ENCODE results near the gene ANKRD6. TPM values are rescaled to one million over a fixed set of nuclear protein-coding genes. Genes with fewer than 3 reads are reported as not detected.

ANKRD6 gene
- total RNA-seq, 1 donor from 2014 or later, result 13.5 TPM

- H3K36me3 ChIP-seq (ENCODE audit: insufficient read depth, low read length), result no peaks in the 10 kb centered on the region
- Mint-ChIP-seq H3K4me3 (ENCODE audit: unreplicated experiment) (no peak overlapping the region), H3K9me3 (ENCODE audit: unreplicated experiment) (no peaks in the 10 kb centered on the region), H3K4me1 (ENCODE audit: low read depth, unreplicated experiment) (peaks cover 2% of the 10 kb centered on the region), H3K27me3 (ENCODE audit: low read depth, unreplicated experiment) (peaks cover 41% of the 10 kb centered on the region), H3K27ac (ENCODE audit: unreplicated experiment) (no peak overlapping the region), H3K36me3 (ENCODE audit: low read depth, unreplicated experiment) (no peaks in the 10 kb centered on the region)
- H2AFZ ChIP-seq (ENCODE audit: low read depth, low read length), result no peak overlapping the region
- no peak overlapping the region for H3K4me3 ChIP-seq (ENCODE audit: insufficient read depth, low read depth, low read length)
- H3K9me3 ChIP-seq (ENCODE audit: insufficient read depth, low read depth, low read length), result no peaks in the 10 kb centered on the region
- H3K27ac ChIP-seq (ENCODE audit: low read depth, low read length), result no peak overlapping the region
- H3K79me2 ChIP-seq (ENCODE audit: insufficient read depth, low read length), result no peaks in the 10 kb centered on the region
- TF ChIP-seq, protein P1, sequence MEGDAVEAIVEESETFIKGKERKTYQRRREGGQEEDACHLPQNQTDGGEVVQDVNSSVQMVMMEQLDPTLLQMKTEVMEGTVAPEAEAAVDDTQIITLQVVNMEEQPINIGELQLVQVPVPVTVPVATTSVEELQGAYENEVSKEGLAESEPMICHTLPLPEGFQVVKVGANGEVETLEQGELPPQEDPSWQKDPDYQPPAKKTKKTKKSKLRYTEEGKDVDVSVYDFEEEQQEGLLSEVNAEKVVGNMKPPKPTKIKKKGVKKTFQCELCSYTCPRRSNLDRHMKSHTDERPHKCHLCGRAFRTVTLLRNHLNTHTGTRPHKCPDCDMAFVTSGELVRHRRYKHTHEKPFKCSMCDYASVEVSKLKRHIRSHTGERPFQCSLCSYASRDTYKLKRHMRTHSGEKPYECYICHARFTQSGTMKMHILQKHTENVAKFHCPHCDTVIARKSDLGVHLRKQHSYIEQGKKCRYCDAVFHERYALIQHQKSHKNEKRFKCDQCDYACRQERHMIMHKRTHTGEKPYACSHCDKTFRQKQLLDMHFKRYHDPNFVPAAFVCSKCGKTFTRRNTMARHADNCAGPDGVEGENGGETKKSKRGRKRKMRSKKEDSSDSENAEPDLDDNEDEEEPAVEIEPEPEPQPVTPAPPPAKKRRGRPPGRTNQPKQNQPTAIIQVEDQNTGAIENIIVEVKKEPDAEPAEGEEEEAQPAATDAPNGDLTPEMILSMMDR (IDR thresholded peaks at IDR 0.05; ENCODE audit: insufficient read depth, low read depth, low read length), result no peak
- TF ChIP-seq EZH2 (IDR thresholded peaks at IDR 0.05; ENCODE audit: insufficient read depth, low read length), result no peak
- no peak overlapping the region for H3K4me2 ChIP-seq (ENCODE audit: low read length)
- H3K4me1 ChIP-seq (ENCODE audit: insufficient read depth, low read length), result peaks cover 16% of the 10 kb centered on the region
- no peak overlapping the region for H3K9ac ChIP-seq (ENCODE audit: low read length)
- no peak for FAIRE-seq
- no peaks in the 10 kb centered on the region for H4K20me1 ChIP-seq (ENCODE audit: insufficient read depth, low read length)
- peaks cover 31% of the 10 kb centered on the region for H3K27me3 ChIP-seq (ENCODE audit: insufficient read depth, low read length)
- no peak for DNase-seq (ENCODE audit: low read depth)
Measured at GRCh38 chr6:89409461-89410035, 23.4 kb upstream of the ANKRD6 start.

DNA sequence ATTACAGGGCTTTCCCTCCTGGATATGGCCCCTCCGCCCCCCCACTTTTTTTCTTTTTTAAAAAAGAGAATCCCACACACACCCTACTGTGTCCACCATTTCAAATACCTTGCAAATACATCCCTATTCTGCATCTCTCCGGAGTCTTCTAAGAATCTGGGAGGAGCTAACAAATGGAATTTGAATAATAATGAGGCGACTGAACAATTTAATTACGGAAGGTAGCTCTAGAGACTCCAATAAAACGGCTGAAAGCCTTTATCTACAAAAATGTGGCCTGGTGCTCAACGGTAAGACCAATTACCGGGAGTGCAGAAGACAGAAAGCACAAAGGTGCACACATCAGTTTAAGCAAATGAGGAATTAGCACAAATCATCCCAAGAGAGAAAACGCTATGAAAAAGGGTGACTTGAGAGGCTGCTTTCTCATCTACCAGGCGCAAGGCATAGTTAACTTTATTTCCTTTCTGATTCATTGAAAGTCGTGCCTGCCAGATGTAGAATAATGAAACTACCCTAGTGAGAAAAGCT lies 22.7 kb upstream of the ANKRD6 start:
- H3K27ac ChIP-seq (ENCODE audit: low read depth, low read length), result no peak overlapping the region
- H4K20me1 ChIP-seq (ENCODE audit: insufficient read depth, low read length), result no peaks in the 10 kb centered on the region
- peak overlapping the region; percentile 57 for H3K4me3 ChIP-seq (ENCODE audit: insufficient read depth, low read depth, low read length)
- H3K9ac ChIP-seq (ENCODE audit: low read length), result no peak overlapping the region
- H3K27me3 ChIP-seq (ENCODE audit: insufficient read depth, low read length), result peaks cover 31% of the 10 kb centered on the region
- H3K79me2 ChIP-seq (ENCODE audit: insufficient read depth, low read length), result no peaks in the 10 kb centered on the region
- FAIRE-seq (no peak), DNase-seq (ENCODE audit: low read depth) (no peak)
- peak overlapping the region; percentile 87 for H3K4me2 ChIP-seq (ENCODE audit: low read length)
- H3K9me3 ChIP-seq (ENCODE audit: insufficient read depth, low read depth, low read length), result no peaks in the 10 kb centered on the region
- H3K36me3 Mint-ChIP-seq (ENCODE audit: low read depth, unreplicated experiment), result no peaks in the 10 kb centered on the region
- peaks cover 46% of the 10 kb centered on the region for H3K27me3 Mint-ChIP-seq (ENCODE audit: low read depth, unreplicated experiment)
- H2AFZ ChIP-seq (ENCODE audit: low read depth, low read length), result no peak overlapping the region
- peak overlapping the region; percentile 84 for H3K4me3 Mint-ChIP-seq (ENCODE audit: unreplicated experiment)
- peaks cover 5% of the 10 kb centered on the region for H3K4me1 Mint-ChIP-seq (ENCODE audit: low read depth, unreplicated experiment)
- H3K27ac Mint-ChIP-seq (ENCODE audit: unreplicated experiment), result peak overlapping the region; percentile 34
- H3K36me3 ChIP-seq (ENCODE audit: insufficient read depth, low read length), result no peaks in the 10 kb centered on the region
- H3K9me3 Mint-ChIP-seq (ENCODE audit: unreplicated experiment), result no peaks in the 10 kb centered on the region
- H3K4me1 ChIP-seq (ENCODE audit: insufficient read depth, low read length), result peaks cover 16% of the 10 kb centered on the region
- TF ChIP-seq, protein P1 (IDR thresholded peaks at IDR 0.05; ENCODE audit: insufficient read depth, low read depth, low read length), result no peak
- TF ChIP-seq EZH2 (IDR thresholded peaks at IDR 0.05; ENCODE audit: insufficient read depth, low read length), result no peak

GRCh38 chr6:89410788-89411144 lies 22.2 kb upstream of the ANKRD6 start:
- peaks cover 31% of the 10 kb centered on the region for H3K27me3 ChIP-seq (ENCODE audit: insufficient read depth, low read length)
- peak overlapping the region; percentile 57 for H3K4me3 ChIP-seq (ENCODE audit: insufficient read depth, low read depth, low read length)
- peak overlapping the region; percentile 84 for H3K4me3 Mint-ChIP-seq (ENCODE audit: unreplicated experiment)
- peaks cover 16% of the 10 kb centered on the region for H3K4me1 ChIP-seq (ENCODE audit: insufficient read depth, low read length)
- peaks cover 49% of the 10 kb centered on the region for H3K27me3 Mint-ChIP-seq (ENCODE audit: low read depth, unreplicated experiment)
- DNase-seq (ENCODE audit: low read depth), result no peak
- peak overlapping the region; percentile 86 for H2AFZ ChIP-seq (ENCODE audit: low read depth, low read length)
- H3K27ac ChIP-seq (ENCODE audit: low read depth, low read length), result no peak overlapping the region
- H3K9me3 ChIP-seq (ENCODE audit: insufficient read depth, low read depth, low read length), result no peaks in the 10 kb centered on the region
- H3K27ac Mint-ChIP-seq (ENCODE audit: unreplicated experiment), result peak overlapping the region; percentile 34
- no peaks in the 10 kb centered on the region for H3K9me3 Mint-ChIP-seq (ENCODE audit: unreplicated experiment)
- TF ChIP-seq, protein P1 (IDR thresholded peaks at IDR 0.05; ENCODE audit: insufficient read depth, low read depth, low read length), result no peak
- TF ChIP-seq EZH2 (IDR thresholded peaks at IDR 0.05; ENCODE audit: insufficient read depth, low read length), result no peak
- peak overlapping the region; percentile 87 for H3K4me2 ChIP-seq (ENCODE audit: low read length)
- no peaks in the 10 kb centered on the region for H3K36me3 ChIP-seq (ENCODE audit: insufficient read depth, low read length)
- FAIRE-seq, result no peak
- no peaks in the 10 kb centered on the region for H4K20me1 ChIP-seq (ENCODE audit: insufficient read depth, low read length)
- peak overlapping the region; percentile 31 for H3K9ac ChIP-seq (ENCODE audit: low read length)
- H3K4me1 Mint-ChIP-seq (ENCODE audit: low read depth, unreplicated experiment), result peaks cover 7% of the 10 kb centered on the region
- no peaks in the 10 kb centered on the region for H3K79me2 ChIP-seq (ENCODE audit: insufficient read depth, low read length)
- H3K36me3 Mint-ChIP-seq (ENCODE audit: low read depth, unreplicated experiment), result no peaks in the 10 kb centered on the region

All from astrocyte (in vitro differentiated cells and primary cell).